PC-3 (cell line): ENCODE data around the gene NEDD4L. TPM values are rescaled to one million over a fixed set of nuclear protein-coding genes. Genes with fewer than 3 reads are reported as not detected.

ENCODE experiments used
- ATAC-seq: fragments of 200-7000 bp; cut with Tn5 transposase; 2 replicates; pipeline ENCODE4 v1.9.1; 2020; ENCODE audit warnings: mild to moderate bottlenecking, moderate library complexity
- BruUV-seq: library from RNA; stranded (reverse); fragments of 400-500 nt; replicated peaks from 2 replicates; lab custom pipeline; 2021; lab: Mats Ljungman, UMichigan
- CTCF ChIA-PET: fragments of 300-600 bp; sonication (Branson Sonifier 250); formaldehyde crosslinking; loops from one replicate; lab custom pipeline; 2022; ENCODE audit warnings: antibody characterized with exemption; lab: Charles Lee
- POLR2A ChIA-PET: fragments of 300-600 bp; sonication (Branson Sonifier 250); formaldehyde crosslinking; loops from one replicate; lab custom pipeline; 2022; ENCODE audit warnings: antibody characterized with exemption; ENCODE audit not compliant: unreplicated experiment; lab: Charles Lee
- DNase-seq: peaks from one replicate; pipeline ENCODE4 v3.0.0-alpha.2; 2015
- H2AFZ ChIP-seq: fragments of 300-600 bp; sonication (generic); 2 replicates; pipeline ENCODE4 v1.6.0; 2016; ENCODE audit warnings: antibody characterized with exemption, low read length
- H3F3A ChIP-seq: fragments of 300-600 bp; sonication (generic); one replicate; pipeline ENCODE4 v1.6.0; 2017; ENCODE audit warnings: antibody characterized with exemption, low read length, control low read depth, mild to moderate bottlenecking; ENCODE audit not compliant: unreplicated experiment
- H3K27ac ChIP-seq: fragments of 300-600 bp; sonication (generic); 2 replicates; pipeline ENCODE4 v1.5.1; 2016; ENCODE audit warnings: mild to moderate bottlenecking, low read length
- H3K27me3 ChIP-seq: fragments of 300-600 bp; sonication (generic); 2 replicates; pipeline ENCODE4 v1.6.1; 2016; ENCODE audit warnings: low read length, mixed read lengths
- H3K36me3 ChIP-seq: fragments of 300-600 bp; sonication (generic); 2 replicates; pipeline ENCODE4 v1.6.1; 2016; ENCODE audit warnings: low read depth, mixed run types, low read length, mixed read lengths
- H3K4me1 ChIP-seq: fragments of 300-600 bp; sonication (generic); 2 replicates; pipeline ENCODE4 v1.5.1; 2016; ENCODE audit warnings: low read length; ENCODE audit not compliant: insufficient read depth
- H3K4me2 ChIP-seq: fragments of 300-600 bp; sonication (generic); 2 replicates; pipeline ENCODE4 v1.6.0; 2016; ENCODE audit warnings: low read length
- H3K4me3 ChIP-seq: fragments of 300-600 bp; sonication (generic); 2 replicates; pipeline ENCODE4 v1.5.1; 2016; ENCODE audit warnings: mild to moderate bottlenecking, low read length, mixed read lengths
- H3K79me2 ChIP-seq: fragments of 300-600 bp; sonication (generic); 2 replicates; pipeline ENCODE4 v1.6.1; 2017; ENCODE audit warnings: low read length, mixed read lengths
- H3K9ac ChIP-seq: fragments of 300-600 bp; sonication (generic); 2 replicates; pipeline ENCODE4 v1.6.0; 2016; ENCODE audit warnings: mild to moderate bottlenecking, low read length
- H3K9me2 ChIP-seq: fragments of 300-600 bp; sonication (generic); replicated peaks from 2 replicates; pipeline ENCODE4 v1.6.1; 2016; ENCODE audit warnings: mixed run types, low read length, mixed read lengths
- H3K9me3 ChIP-seq: fragments of 300-600 bp; sonication (generic); 2 replicates; pipeline ENCODE4 v1.6.1; 2016; ENCODE audit warnings: low read length, mixed read lengths
- H4K20me1 ChIP-seq: fragments of 300-600 bp; sonication (generic); 2 replicates; pipeline ENCODE4 v1.6.1; 2016; ENCODE audit warnings: low read length, mixed read lengths
- CTCF ChIP-seq: fragments of 300-600 bp; sonication (generic); conservative IDR thresholded peaks from 2 replicates; pipeline ENCODE4 v1.5.1; 2017; ENCODE audit warnings: antibody characterized with exemption, low read depth, mild to moderate bottlenecking, low read length
- EZH2 ChIP-seq: fragments of 300-600 bp; sonication (generic); IDR thresholded peaks from one replicate; pipeline ENCODE4 v1.6.1; 2017; ENCODE audit warnings: antibody characterized with exemption, mild to moderate bottlenecking, low read length; ENCODE audit not compliant: unreplicated experiment
- EZH2phosphoT487 ChIP-seq: fragments of 300-600 bp; sonication (generic); IDR thresholded peaks from 2 replicates; pipeline ENCODE4 v1.6.1; 2018; ENCODE audit warnings: mild to moderate bottlenecking, antibody characterized with exemption, low read length, borderline replicate concordance
- intact Hi-C: fragments of 100-400 bp; cut with micrococcal nuclease; formaldehyde crosslinking; loops from 2 replicates; pipeline ENCODE4 v1.9.0; 2023
- total RNA-seq: library from RNA; depleted of rRNA; stranded (reverse); fragments of >200 nt; gene quantifications from 2 replicates; pipeline ENCODE4 v1.2.3, GENCODE V29; 2014

NEDD4L gene
- total RNA-seq, 1 experiment from 2014 or later, result 105 TPM

GRCh38 chr18:58125183-58125582 is 81.2 kb downstream of the NEDD4L start:
- no peaks in the 10 kb centered on the region for H3K27me3 ChIP-seq
- DNase-seq, result no peak
- H3K9me2 ChIP-seq, result no peaks in the 10 kb centered on the region
- TF ChIP-seq EZH2, result no peak
- TF ChIP-seq CTCF, result no peak
- no peak for TF ChIP-seq EZH2phosphoT487
- no peak overlapping the region for H2AFZ ChIP-seq
- intact Hi-C loops, result loop anchor here (10.0 kb wide), 1 partner anchor 490 kb away; no protein-coding TSS in a partner anchor
- POLR2A ChIA-PET, result no interaction called here
- H3F3A ChIP-seq, result no peaks in the 10 kb centered on the region
- no peaks in the 10 kb centered on the region for H3K9me3 ChIP-seq
- ATAC-seq, result no peak
- H3K79me2 ChIP-seq, result peaks cover 23% of the 10 kb centered on the region
- no peak overlapping the region for H3K4me3 ChIP-seq
- H4K20me1 ChIP-seq, result no peaks in the 10 kb centered on the region
- CTCF ChIA-PET, result interaction anchor here (0.7 kb wide), 1 partner anchor 138 kb away, joined by 3 read pairs; no protein-coding TSS in a partner anchor
- H3K4me1 ChIP-seq, result 0 out of 2 replicates have a peak, but pooled peaks cover 3% of the 10 kb centered on the region
- H3K4me2 ChIP-seq, result no peak overlapping the region
- H3K27ac ChIP-seq, result no peak overlapping the region
- H3K36me3 ChIP-seq, result peaks cover 6% of the 10 kb centered on the region
- H3K9ac ChIP-seq, result no peak overlapping the region
- no TSS peak for BruUV-seq

DNA sequence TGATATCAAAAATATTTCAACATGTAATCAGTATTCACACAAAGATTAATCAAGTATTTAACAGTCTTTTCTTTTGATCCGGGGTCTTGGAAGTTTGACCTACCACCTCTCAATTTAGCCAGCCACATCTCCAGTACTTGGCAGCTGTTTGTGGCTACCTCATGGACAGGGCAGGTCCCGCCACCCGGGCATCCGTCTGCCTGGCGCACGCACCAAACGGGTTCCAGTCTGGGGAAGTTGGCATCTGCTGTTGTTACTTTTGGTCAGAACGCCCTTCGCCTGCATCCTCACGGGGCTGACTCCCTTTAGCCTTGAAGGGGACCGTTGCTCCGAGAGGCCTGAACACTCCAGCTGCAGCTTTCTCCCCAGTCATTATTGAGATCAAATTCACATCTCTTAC is 81.7 kb downstream of the NEDD4L start:
- TF ChIP-seq EZH2, result no peak
- no peak for TF ChIP-seq EZH2phosphoT487
- TF ChIP-seq CTCF, result no peak
- H3K9me2 ChIP-seq, result no peaks in the 10 kb centered on the region
- 0 out of 2 replicates have a peak, but pooled peaks cover 3% of the 10 kb centered on the region for H3K4me1 ChIP-seq
- no peak overlapping the region for H3K4me3 ChIP-seq
- intact Hi-C loops, result loop anchor here (10.0 kb wide), 1 partner anchor 491 kb away; no protein-coding TSS in a partner anchor
- H3F3A ChIP-seq, result no peaks in the 10 kb centered on the region
- ATAC-seq (no peak), DNase-seq (no peak)
- ChIA-PET POLR2A (no interaction called here), CTCF (interaction anchor here (0.7 kb wide), 1 partner anchor 137 kb away, joined by 3 read pairs; no protein-coding TSS in a partner anchor)
- H3K27me3 ChIP-seq, result no peaks in the 10 kb centered on the region
- no peak overlapping the region for H3K4me2 ChIP-seq
- no TSS peak for BruUV-seq
- H4K20me1 ChIP-seq, result no peaks in the 10 kb centered on the region
- H2AFZ ChIP-seq, result no peak overlapping the region
- no peaks in the 10 kb centered on the region for H3K9me3 ChIP-seq
- no peak overlapping the region for H3K9ac ChIP-seq
- H3K36me3 ChIP-seq, result peaks cover 6% of the 10 kb centered on the region
- H3K27ac ChIP-seq, result no peak overlapping the region
- peaks cover 23% of the 10 kb centered on the region for H3K79me2 ChIP-seq
